SK-N-SH treated with all-trans-retinoic acid at 6 μM for 48 hours (cell line): ENCODE data around the gene C20orf173.
"Not testable (repeated sequence)": the region's sequence is repeated elsewhere in the genome, so short reads cannot be mapped to it uniquely, and the experiment has no call there.

Source experiments
- ATAC-seq: fragments of 200-7000 bp; cut with Tn5 transposase; 3 replicates; pipeline ENCODE4 v1.9.1; 2020; ENCODE audit warnings: mild to moderate bottlenecking, moderate library complexity
- ARNTL ChIP-seq: fragments of 450-650 bp; formaldehyde crosslinking; IDR thresholded peaks from 2 replicates; pipeline ENCODE4 v1.5.0; 2020; ENCODE audit warnings: low read depth, mild to moderate bottlenecking, moderate library complexity, borderline replicate concordance
- BACH2 ChIP-seq: fragments of 250-450 bp; sonication (Bioruptor Pico); IDR thresholded peaks from 2 replicates; pipeline ENCODE4 v1.9.0; 2021; ENCODE audit warnings: mild to moderate bottlenecking, borderline replicate concordance
- CSDC2 ChIP-seq: fragments of 250-450 bp; sonication (Bioruptor Pico); IDR thresholded peaks from 2 replicates; pipeline ENCODE4 v1.5.0; 2020; ENCODE audit warnings: mild to moderate bottlenecking, moderate library complexity
- ESRRG ChIP-seq: fragments of 250-450 bp; sonication (Bioruptor Pico); IDR thresholded peaks from 2 replicates; pipeline ENCODE4 v1.6.1; 2021; ENCODE audit warnings: mild to moderate bottlenecking
- OSR1 ChIP-seq: fragments of 250-450 bp; sonication (Bioruptor Pico); IDR thresholded peaks from 2 replicates; pipeline ENCODE4 v1.8.0; 2022; ENCODE audit warnings: moderate library complexity, mild to moderate bottlenecking, inconsistent platforms
- PATZ1 ChIP-seq: fragments of 250-450 bp; sonication (Bioruptor Pico); IDR thresholded peaks from 2 replicates; pipeline ENCODE4 v1.8.0; 2020; ENCODE audit warnings: mild to moderate bottlenecking, moderate library complexity, borderline replicate concordance
- POU6F1 ChIP-seq: fragments of 250-450 bp; sonication (Bioruptor Pico); IDR thresholded peaks from 2 replicates; pipeline ENCODE4 v1.8.0; 2021; ENCODE audit warnings: low read depth, mild to moderate bottlenecking, moderate library complexity, borderline replicate concordance
- PPARA ChIP-seq: fragments of 250-450 bp; sonication (Bioruptor Pico); IDR thresholded peaks from 2 replicates; pipeline ENCODE4 v1.5.0; 2020; ENCODE audit warnings: mild to moderate bottlenecking, borderline replicate concordance
- SNAI2 ChIP-seq: fragments of 250-450 bp; sonication (Bioruptor Pico); IDR thresholded peaks from 2 replicates; pipeline ENCODE4 v1.5.0; 2020; ENCODE audit warnings: mild to moderate bottlenecking, moderate library complexity
- TCF4 ChIP-seq: fragments of 250-450 bp; sonication (Bioruptor Pico); IDR thresholded peaks from 2 replicates; pipeline ENCODE4 v1.8.0; 2021; ENCODE audit warnings: mild to moderate bottlenecking, moderate library complexity, borderline replicate concordance
- TOX ChIP-seq: fragments of 250-450 bp; sonication (Bioruptor Pico); IDR thresholded peaks from 2 replicates; pipeline ENCODE4 v1.8.0; 2021; ENCODE audit warnings: mild to moderate bottlenecking, moderate library complexity, borderline replicate concordance
- TSHZ2 ChIP-seq: fragments of 250-450 bp; sonication (Bioruptor Pico); IDR thresholded peaks from 2 replicates; pipeline ENCODE4 v1.5.0; 2020; ENCODE audit warnings: mild to moderate bottlenecking, moderate library complexity
- ZC3H10 ChIP-seq: fragments of 250-450 bp; sonication (Bioruptor Pico); IDR thresholded peaks from 2 replicates; pipeline ENCODE4 v1.5.1; 2021; ENCODE audit warnings: mild to moderate bottlenecking, moderate library complexity
- ZFP3 ChIP-seq: fragments of 250-450 bp; sonication (Bioruptor Pico); IDR thresholded peaks from 2 replicates; pipeline ENCODE4 v1.5.0; 2020; ENCODE audit warnings: mild to moderate bottlenecking, moderate library complexity
- ZFP30 ChIP-seq: fragments of 450-650 bp; formaldehyde crosslinking; IDR thresholded peaks from 2 replicates; pipeline ENCODE4 v1.5.0; 2022; ENCODE audit warnings: mild to moderate bottlenecking, moderate library complexity
- ZNF70 ChIP-seq: fragments of 450-650 bp; formaldehyde crosslinking; IDR thresholded peaks from 2 replicates; pipeline ENCODE4 v1.5.0; 2020; ENCODE audit warnings: mild to moderate bottlenecking, moderate library complexity
- ZNF8 ChIP-seq: fragments of 450-650 bp; formaldehyde crosslinking; IDR thresholded peaks from 2 replicates; pipeline ENCODE4 v1.5.0; 2020; ENCODE audit warnings: mild to moderate bottlenecking, moderate library complexity
- TF ChIP-seq, protein P1 (sequence below): fragments of 250-450 bp; sonication (Bioruptor Pico); IDR thresholded peaks from 2 replicates; pipeline ENCODE4 v1.5.1; 2020; ENCODE audit warnings: low read depth, mild to moderate bottlenecking, moderate library complexity

Gene C20orf173

DNA sequence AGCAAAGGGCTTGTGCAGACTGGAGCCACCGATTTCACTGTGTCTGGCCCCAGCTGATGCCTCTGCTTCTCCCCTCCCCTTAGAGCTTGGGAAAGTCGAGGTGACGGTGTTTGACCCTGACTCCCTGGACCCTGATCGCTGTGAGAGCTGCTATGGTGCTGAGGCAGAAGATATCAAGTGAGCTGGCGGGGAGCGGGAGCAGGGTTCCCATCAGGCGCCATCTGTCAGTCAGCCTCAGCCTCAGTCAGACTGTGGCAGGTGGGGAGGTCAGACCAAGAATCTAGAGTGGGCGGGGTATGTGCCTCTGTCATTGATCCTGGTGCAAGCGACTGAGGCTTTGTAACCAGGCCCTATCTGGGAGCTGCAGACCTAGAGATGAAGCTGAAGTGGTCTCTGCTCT is 17.9 kb upstream of the C20orf173 start:
- ATAC-seq, result no peak
- TF ChIP-seq ZNF8 (CRISPR knock-in tag) (no peak), PATZ1 (CRISPR knock-in tag) (no peak), ZFP30 (no peak), ZNF70 (CRISPR knock-in tag) (no peak), TOX (CRISPR knock-in tag) (no peak), ARNTL (CRISPR knock-in tag) (no peak), TCF4 (CRISPR knock-in tag) (no peak), BACH2 (no peak), ZFP3 (CRISPR knock-in tag) (no peak), POU6F1 (CRISPR knock-in tag) (no peak), ZC3H10 (CRISPR knock-in tag) (no peak), CSDC2 (no peak), TSHZ2 (CRISPR knock-in tag) (no peak)
- TF ChIP-seq, protein P1, sequence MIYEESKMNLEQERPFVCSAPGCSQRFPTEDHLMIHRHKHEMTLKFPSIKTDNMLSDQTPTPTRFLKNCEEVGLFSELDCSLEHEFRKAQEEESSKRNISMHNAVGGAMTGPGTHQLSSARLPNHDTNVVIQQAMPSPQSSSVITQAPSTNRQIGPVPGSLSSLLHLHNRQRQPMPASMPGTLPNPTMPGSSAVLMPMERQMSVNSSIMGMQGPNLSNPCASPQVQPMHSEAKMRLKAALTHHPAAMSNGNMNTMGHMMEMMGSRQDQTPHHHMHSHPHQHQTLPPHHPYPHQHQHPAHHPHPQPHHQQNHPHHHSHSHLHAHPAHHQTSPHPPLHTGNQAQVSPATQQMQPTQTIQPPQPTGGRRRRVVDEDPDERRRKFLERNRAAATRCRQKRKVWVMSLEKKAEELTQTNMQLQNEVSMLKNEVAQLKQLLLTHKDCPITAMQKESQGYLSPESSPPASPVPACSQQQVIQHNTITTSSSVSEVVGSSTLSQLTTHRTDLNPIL (CRISPR knock-in tag), result no peak

- no peak for ATAC-seq
- TF ChIP-seq TSHZ2 (CRISPR knock-in tag), result no peak
- TF ChIP-seq OSR1 (CRISPR knock-in tag), result no peak
- TF ChIP-seq, protein P1 (CRISPR knock-in tag), result no peak
Observed at GRCh38 chr20:35546127-35546526, 16.7 kb upstream of the C20orf173 start.

DNA sequence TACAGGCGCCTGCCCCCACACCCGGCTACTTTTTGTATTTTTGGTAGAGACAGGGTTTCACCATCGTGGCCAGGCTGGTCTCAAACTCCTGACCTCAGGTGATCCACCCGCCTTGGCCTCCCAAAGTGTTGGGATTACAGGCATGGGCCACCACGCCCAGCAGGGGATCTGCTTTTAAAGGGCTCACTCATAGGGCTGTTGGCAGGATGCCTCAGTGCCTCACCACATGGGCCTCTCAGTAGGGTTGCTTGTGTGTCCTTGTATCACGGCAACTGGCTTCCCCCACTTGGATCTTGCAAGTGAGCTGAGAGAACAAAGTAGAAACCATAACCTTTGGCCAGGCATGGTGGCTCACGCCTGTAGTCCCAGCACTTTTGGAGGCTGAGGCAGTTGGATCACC is 15.5 kb upstream of the C20orf173 start:
- not testable (repeated sequence) for ATAC-seq

- no peak for ATAC-seq
Observed at GRCh38 chr20:35544436-35544835, 15.0 kb upstream of the C20orf173 start.

More at GRCh38 chr20:35544436-35544835, 15.0 kb upstream of the C20orf173 start:
- no peak for TF ChIP-seq PPARA
- no peak for TF ChIP-seq CSDC2
- TF ChIP-seq TSHZ2 (CRISPR knock-in tag), result no peak
- no peak for TF ChIP-seq ZNF70 (CRISPR knock-in tag)
- no peak for TF ChIP-seq SNAI2 (CRISPR knock-in tag)
- TF ChIP-seq ARNTL (CRISPR knock-in tag), result no peak
- no peak for TF ChIP-seq ZC3H10 (CRISPR knock-in tag)
- TF ChIP-seq ESRRG (CRISPR knock-in tag), result no peak
